ENCODE data around the gene THUMPD1. TPM values are rescaled to one million over a fixed set of nuclear protein-coding genes. Genes with fewer than 3 reads are reported as not detected.

Gene THUMPD1
- total RNA-seq, 1 donor from 2014 or later = 39.0 TPM

GRCh38 chr16:20774703-20775362 is 33.2 kb upstream of the THUMPD1 start:
- peak; percentile 74 for TF ChIP-seq CTCF (conservative IDR thresholded peaks at IDR 0.05)
- Mint-ChIP-seq H3K27me3 (no peaks in the 10 kb centered on the region), H3K27ac (no peak overlapping the region)

GRCh38 chr16:20773679-20774078 is 32.1 kb upstream of the THUMPD1 start:
- no peak for DNase-seq (ENCODE audit: extremely low spot score, unreplicated experiment)
- Mint-ChIP-seq H3K4me3 (no peak overlapping the region), H3K9me3 (no peaks in the 10 kb centered on the region), H3K36me3 (no peaks in the 10 kb centered on the region), H3K4me1 (ENCODE audit: unreplicated experiment) (no peaks in the 10 kb centered on the region), H3K27me3 (no peaks in the 10 kb centered on the region), H3K27ac (no peak overlapping the region)
- TF ChIP-seq CTCF (conservative IDR thresholded peaks at IDR 0.05) = no peak

More at GRCh38 chr16:20774703-20775362, 33.2 kb upstream of the THUMPD1 start:
- no peaks in the 10 kb centered on the region for H3K36me3 Mint-ChIP-seq
- H3K4me1 Mint-ChIP-seq (ENCODE audit: unreplicated experiment) = no peaks in the 10 kb centered on the region
- H3K4me3 Mint-ChIP-seq = no peak overlapping the region
- DNase-seq (ENCODE audit: extremely low spot score, unreplicated experiment) = no peak
- no peaks in the 10 kb centered on the region for H3K9me3 Mint-ChIP-seq

DNA sequence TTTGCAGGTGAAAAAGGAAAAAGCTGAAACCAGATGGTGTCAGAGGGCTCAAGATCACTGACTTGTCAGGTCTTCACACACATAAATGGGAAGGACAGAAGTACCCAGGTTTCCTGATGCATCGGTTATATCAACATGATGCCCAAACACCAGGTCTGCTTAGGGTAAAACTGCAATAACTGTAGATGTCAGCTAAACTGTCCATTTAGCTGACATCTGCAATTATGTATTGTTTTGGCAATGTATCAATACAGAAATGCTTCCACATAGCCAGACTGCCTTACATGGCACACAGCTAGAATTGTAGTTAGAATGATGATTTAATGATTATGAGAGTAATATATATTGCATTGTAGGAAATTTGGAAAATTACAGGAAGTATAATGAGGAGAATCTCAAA is 27.2 kb upstream of the THUMPD1 start:
- no peak for TF ChIP-seq CTCF (conservative IDR thresholded peaks at IDR 0.05)
- DNase-seq (ENCODE audit: extremely low spot score, unreplicated experiment) = no peak
- Mint-ChIP-seq H3K4me3 (no peak overlapping the region), H3K27ac (no peak overlapping the region), H3K27me3 (no peaks in the 10 kb centered on the region), H3K36me3 (no peaks in the 10 kb centered on the region), H3K9me3 (no peaks in the 10 kb centered on the region), H3K4me1 (ENCODE audit: unreplicated experiment) (peaks cover 2% of the 10 kb centered on the region)

DNA sequence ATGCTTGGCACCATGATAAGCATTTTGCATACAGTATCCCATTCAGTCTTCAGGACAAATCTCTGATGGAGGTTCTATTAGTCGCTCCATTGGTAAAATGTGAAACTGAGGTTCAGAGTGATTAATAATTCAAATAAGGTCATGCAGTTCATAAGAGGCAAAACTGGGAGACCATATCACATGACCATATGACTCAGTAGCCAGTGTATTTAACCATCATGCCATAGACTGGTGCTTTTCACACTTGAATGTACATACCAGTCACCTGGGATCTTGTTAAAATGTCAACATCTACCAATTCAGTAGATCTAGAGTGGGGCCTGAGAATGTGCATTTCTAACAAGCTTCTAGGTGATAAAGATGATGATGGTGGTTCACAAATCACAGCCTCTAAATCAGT is 26.5 kb upstream of the THUMPD1 start:
- Mint-ChIP-seq H3K27me3 (no peaks in the 10 kb centered on the region), H3K27ac (no peak overlapping the region), H3K9me3 (no peaks in the 10 kb centered on the region), H3K4me3 (no peak overlapping the region), H3K36me3 (no peaks in the 10 kb centered on the region), H3K4me1 (ENCODE audit: unreplicated experiment) (peaks cover 8% of the 10 kb centered on the region)
- DNase-seq (ENCODE audit: extremely low spot score, unreplicated experiment) = no peak
- no peak for TF ChIP-seq CTCF (conservative IDR thresholded peaks at IDR 0.05)

- no peak for TF ChIP-seq CTCF (conservative IDR thresholded peaks at IDR 0.05)
- no peaks in the 10 kb centered on the region for H3K36me3 Mint-ChIP-seq
- H3K27me3 Mint-ChIP-seq = no peaks in the 10 kb centered on the region
- DNase-seq (ENCODE audit: extremely low spot score, unreplicated experiment) = no peak
- no peaks in the 10 kb centered on the region for H3K9me3 Mint-ChIP-seq
- peaks cover 8% of the 10 kb centered on the region for H3K4me1 Mint-ChIP-seq (ENCODE audit: unreplicated experiment)
- H3K27ac Mint-ChIP-seq = no peak overlapping the region
- H3K4me3 Mint-ChIP-seq = no peak overlapping the region
Measured at GRCh38 chr16:20767577-20767976, 26.0 kb upstream of the THUMPD1 start.

All from type B pancreatic cell (in vitro differentiated cells).